NCI-H2107 treated with DMSO at 0.1 percent for 48 hours (cell line): ENCODE data around the gene PRKG1.

Experiments used
- DNase-seq: peaks from one replicate; lab custom pipeline; 2025; ENCODE audit not compliant: unreplicated experiment; lab: John Stamatoyannopoulos, UW

Gene PRKG1

GRCh38 chr10:52268790-52269189 lies 1194.5 kb downstream of the PRKG1 start:
- no peak for DNase-seq

GRCh38 chr10:52269233-52269632 lies 1194.9 kb downstream of the PRKG1 start:
- DNase-seq, result no peak

- no peak for DNase-seq
Observed at GRCh38 chr10:52276163-52276562, 1201.9 kb downstream of the PRKG1 start.

- DNase-seq, result no peak
Observed at GRCh38 chr10:52276986-52277385, 1202.7 kb downstream of the PRKG1 start.

GRCh38 chr10:52279546-52279945 lies 1205.3 kb downstream of the PRKG1 start:
- no peak for DNase-seq

- no peak for DNase-seq
Observed at GRCh38 chr10:52280051-52280450, 1205.8 kb downstream of the PRKG1 start.

- DNase-seq, result no peak
Observed at GRCh38 chr10:52283174-52283573, 1208.9 kb downstream of the PRKG1 start.

- no peak for DNase-seq
Observed at GRCh38 chr10:52284416-52285013, 1210.2 kb downstream of the PRKG1 start.

GRCh38 chr10:52287866-52288265 lies 1213.6 kb downstream of the PRKG1 start:
- DNase-seq, result no peak

GRCh38 chr10:52297747-52298146 lies 1223.5 kb downstream of the PRKG1 start:
- no peak for DNase-seq

GRCh38 chr10:52300599-52301277 lies 1226.5 kb downstream of the PRKG1 start:
- DNase-seq, result no peak

- DNase-seq, result no peak
Observed at GRCh38 chr10:52308251-52309031, 1234.2 kb downstream of the PRKG1 start.

GRCh38 chr10:52312942-52313255 lies 1238.6 kb downstream of the PRKG1 start:
- no peak for DNase-seq

- DNase-seq, result no peak
Observed at GRCh38 chr10:52313256-52313932, 1239.1 kb downstream of the PRKG1 start.

GRCh38 chr10:52313933-52314821 lies 1239.9 kb downstream of the PRKG1 start, which contains the start of gene DKK1:
TSS of gene DKK1 (plus strand) at chr10:52314281. CDS start at chr10:52314435, 154 bp downstream.
- no peak for DNase-seq

GRCh38 chr10:52314822-52315552 lies 1240.7 kb downstream of the PRKG1 start:
- DNase-seq, result no peak

GRCh38 chr10:52316001-52316400 lies 1241.7 kb downstream of the PRKG1 start:
- no peak for DNase-seq

- DNase-seq, result no peak
Observed at GRCh38 chr10:52316500-52316899, 1242.2 kb downstream of the PRKG1 start.

GRCh38 chr10:52318136-52318701 lies 1243.9 kb downstream of the PRKG1 start:
- DNase-seq, result no peak
